ENCODE data around the gene BOK.

The BOK gene

GRCh38 chr2:241582328-241582727 lies 23.8 kb downstream of the BOK start:
- Histone ChIP-seq H3K9me3 (ENCODE audit: insufficient read depth, low read depth, low read length) (peaks cover 13% of the 10 kb centered on the region), H3K4me1 (ENCODE audit: insufficient read depth, low read length, poor library complexity, severe bottlenecking) (peaks cover 6% of the 10 kb centered on the region), H3F3A (ENCODE audit: low read depth) (no peaks in the 10 kb centered on the region), H3K9ac (ENCODE audit: low read depth, low read length, poor library complexity, severe bottlenecking) (no peak overlapping the region), H3K4me2 (ENCODE audit: low read depth, low read length, poor library complexity, severe bottlenecking) (no peak overlapping the region), H3K4me3 (ENCODE audit: low read length, poor library complexity, severe bottlenecking) (no peak overlapping the region), H4K20me1 (ENCODE audit: insufficient read depth, low read length, poor library complexity, severe bottlenecking) (no peaks in the 10 kb centered on the region), H3K36me3 (ENCODE audit: insufficient read depth, low read length) (peaks cover 47% of the 10 kb centered on the region), H2AFZ (ENCODE audit: low read length) (no peak overlapping the region), H3K27me3 (ENCODE audit: insufficient read depth, low read length, poor library complexity, severe bottlenecking) (no peaks in the 10 kb centered on the region), H3K9me2 (replicated peaks; ENCODE audit: low read depth, low read length) (no peaks in the 10 kb centered on the region), H3K79me2 (ENCODE audit: insufficient read depth, low read length) (no peaks in the 10 kb centered on the region)
- TF ChIP-seq EZH2phosphoT487 (IDR thresholded peaks at IDR 0.05; ENCODE audit: borderline replicate concordance), result no peak
- TF ChIP-seq CTCF (conservative IDR thresholded peaks at IDR 0.05; ENCODE audit: low read length), result no peak

GRCh38 chr2:241582806-241583205 lies 24.3 kb downstream of the BOK start:
- H3K9me2 ChIP-seq (replicated peaks; ENCODE audit: low read depth, low read length), result no peaks in the 10 kb centered on the region
- TF ChIP-seq EZH2phosphoT487 (IDR thresholded peaks at IDR 0.05; ENCODE audit: borderline replicate concordance), result no peak
- TF ChIP-seq CTCF (conservative IDR thresholded peaks at IDR 0.05; ENCODE audit: low read length), result no peak
- no peaks in the 10 kb centered on the region for H4K20me1 ChIP-seq (ENCODE audit: insufficient read depth, low read length, poor library complexity, severe bottlenecking)
- no peaks in the 10 kb centered on the region for H3K27me3 ChIP-seq (ENCODE audit: insufficient read depth, low read length, poor library complexity, severe bottlenecking)
- no peaks in the 10 kb centered on the region for H3K79me2 ChIP-seq (ENCODE audit: insufficient read depth, low read length)
- H3K4me1 ChIP-seq (ENCODE audit: insufficient read depth, low read length, poor library complexity, severe bottlenecking), result peaks cover under 1% of the 10 kb centered on the region
- no peak overlapping the region for H3K4me2 ChIP-seq (ENCODE audit: low read depth, low read length, poor library complexity, severe bottlenecking)
- peaks cover 51% of the 10 kb centered on the region for H3K36me3 ChIP-seq (ENCODE audit: insufficient read depth, low read length)
- peaks cover 13% of the 10 kb centered on the region for H3K9me3 ChIP-seq (ENCODE audit: insufficient read depth, low read depth, low read length)
- no peak overlapping the region for H3K9ac ChIP-seq (ENCODE audit: low read depth, low read length, poor library complexity, severe bottlenecking)
- no peaks in the 10 kb centered on the region for H3F3A ChIP-seq (ENCODE audit: low read depth)
- no peak overlapping the region for H3K4me3 ChIP-seq (ENCODE audit: low read length, poor library complexity, severe bottlenecking)
- H2AFZ ChIP-seq (ENCODE audit: low read length), result no peak overlapping the region

- H3K36me3 ChIP-seq (ENCODE audit: insufficient read depth, low read length), result peaks cover 58% of the 10 kb centered on the region
- no peak overlapping the region for H2AFZ ChIP-seq (ENCODE audit: low read length)
- no peaks in the 10 kb centered on the region for H4K20me1 ChIP-seq (ENCODE audit: insufficient read depth, low read length, poor library complexity, severe bottlenecking)
- no peaks in the 10 kb centered on the region for H3K79me2 ChIP-seq (ENCODE audit: insufficient read depth, low read length)
- H3K4me3 ChIP-seq (ENCODE audit: low read length, poor library complexity, severe bottlenecking), result no peak overlapping the region
- H3K4me1 ChIP-seq (ENCODE audit: insufficient read depth, low read length, poor library complexity, severe bottlenecking), result no peaks in the 10 kb centered on the region
- peaks cover 18% of the 10 kb centered on the region for H3K9me3 ChIP-seq (ENCODE audit: insufficient read depth, low read depth, low read length)
- no peaks in the 10 kb centered on the region for H3F3A ChIP-seq (ENCODE audit: low read depth)
- TF ChIP-seq CTCF (conservative IDR thresholded peaks at IDR 0.05; ENCODE audit: low read length), result no peak
- TF ChIP-seq EZH2phosphoT487 (IDR thresholded peaks at IDR 0.05; ENCODE audit: borderline replicate concordance), result no peak
- no peak overlapping the region for H3K4me2 ChIP-seq (ENCODE audit: low read depth, low read length, poor library complexity, severe bottlenecking)
- H3K9ac ChIP-seq (ENCODE audit: low read depth, low read length, poor library complexity, severe bottlenecking), result no peak overlapping the region
- H3K27me3 ChIP-seq (ENCODE audit: insufficient read depth, low read length, poor library complexity, severe bottlenecking), result no peaks in the 10 kb centered on the region
- H3K9me2 ChIP-seq (replicated peaks; ENCODE audit: low read depth, low read length), result no peaks in the 10 kb centered on the region
Observed at GRCh38 chr2:241584436-241584835, 25.9 kb downstream of the BOK start.
